Stimulated activated memory B cell treated with anti-CD40 and anti-IgM and Interleukin-4, amounts not matched to agents 10 μg/mL and 1 μg/mL and 100 μg/mL, for 72 hours (primary cell): ENCODE data around the gene ANKRA2.
"Not testable (repeated sequence)": the region's sequence is repeated elsewhere in the genome, so short reads cannot be mapped to it uniquely, and the experiment has no call there.

Experiments
- ATAC-seq: fragments of 150-1000 bp; cut with Tn5 transposase; 2 replicates; pipeline ENCODE4 v1.10.0; 2021
- H3K27ac Mint-ChIP-seq: one replicate; pipeline ENCODE4 v1.8.0; 2022; ENCODE audit warnings: mild to moderate bottlenecking, mixed read lengths
- H3K27me3 Mint-ChIP-seq: one replicate; pipeline ENCODE4 v1.8.0; 2022; ENCODE audit warnings: mixed read lengths
- H3K36me3 Mint-ChIP-seq: one replicate; pipeline ENCODE4 v1.8.0; 2022; ENCODE audit warnings: mixed read lengths
- H3K4me1 Mint-ChIP-seq: one replicate; pipeline ENCODE4 v1.8.0; 2022; ENCODE audit warnings: mixed read lengths
- H3K4me3 Mint-ChIP-seq: one replicate; pipeline ENCODE4 v1.8.0; 2022; ENCODE audit warnings: mild to moderate bottlenecking, moderate library complexity, mixed read lengths
- H3K9me3 Mint-ChIP-seq: one replicate; pipeline ENCODE4 v1.8.0; 2022; ENCODE audit warnings: mixed read lengths

ANKRA2 gene

GRCh38 chr5:73531356-73531755, 34.1 kb downstream of the ANKRA2 start:
- Mint-ChIP-seq H3K36me3 (no peaks in the 10 kb centered on the region), H3K27ac (no peak overlapping the region), H3K4me3 (no peak overlapping the region), H3K9me3 (no peaks in the 10 kb centered on the region), H3K4me1 (no peaks in the 10 kb centered on the region), H3K27me3 (peaks cover 11% of the 10 kb centered on the region)
- ATAC-seq = no peak

GRCh38 chr5:73529081-73529480, 36.4 kb downstream of the ANKRA2 start:
- Mint-ChIP-seq H3K4me1 (no peaks in the 10 kb centered on the region), H3K27me3 (peaks cover 11% of the 10 kb centered on the region), H3K4me3 (no peak overlapping the region), H3K27ac (no peak overlapping the region), H3K36me3 (no peaks in the 10 kb centered on the region), H3K9me3 (no peaks in the 10 kb centered on the region)
- no peak for ATAC-seq

- H3K9me3 Mint-ChIP-seq = no peaks in the 10 kb centered on the region
- no peaks in the 10 kb centered on the region for H3K4me1 Mint-ChIP-seq
- ATAC-seq = no peak
- no peak overlapping the region for H3K4me3 Mint-ChIP-seq
- H3K27ac Mint-ChIP-seq = no peak overlapping the region
- H3K27me3 Mint-ChIP-seq = peaks cover 11% of the 10 kb centered on the region
- no peaks in the 10 kb centered on the region for H3K36me3 Mint-ChIP-seq
Measured at GRCh38 chr5:73528248-73528647, 37.2 kb downstream of the ANKRA2 start.

GRCh38 chr5:73525606-73526203, 39.7 kb downstream of the ANKRA2 start:
- H3K27me3 Mint-ChIP-seq = no peaks in the 10 kb centered on the region

GRCh38 chr5:73523861-73524260, 41.6 kb downstream of the ANKRA2 start:
- Mint-ChIP-seq H3K36me3 (no peaks in the 10 kb centered on the region), H3K27me3 (no peaks in the 10 kb centered on the region), H3K4me3 (no peak overlapping the region), H3K4me1 (peaks cover 10% of the 10 kb centered on the region), H3K27ac (no peak overlapping the region), H3K9me3 (no peaks in the 10 kb centered on the region)
- ATAC-seq = no peak

More at GRCh38 chr5:73525606-73526203, 39.7 kb downstream of the ANKRA2 start:
- H3K4me3 Mint-ChIP-seq = no peak overlapping the region
- no peaks in the 10 kb centered on the region for H3K4me1 Mint-ChIP-seq
- H3K36me3 Mint-ChIP-seq = no peaks in the 10 kb centered on the region
- no peak overlapping the region for H3K27ac Mint-ChIP-seq
- no peak for ATAC-seq
- H3K9me3 Mint-ChIP-seq = no peaks in the 10 kb centered on the region

GRCh38 chr5:73522989-73523388, 42.5 kb downstream of the ANKRA2 start:
- H3K4me3 Mint-ChIP-seq = no peak overlapping the region
- no peak for ATAC-seq

DNA sequence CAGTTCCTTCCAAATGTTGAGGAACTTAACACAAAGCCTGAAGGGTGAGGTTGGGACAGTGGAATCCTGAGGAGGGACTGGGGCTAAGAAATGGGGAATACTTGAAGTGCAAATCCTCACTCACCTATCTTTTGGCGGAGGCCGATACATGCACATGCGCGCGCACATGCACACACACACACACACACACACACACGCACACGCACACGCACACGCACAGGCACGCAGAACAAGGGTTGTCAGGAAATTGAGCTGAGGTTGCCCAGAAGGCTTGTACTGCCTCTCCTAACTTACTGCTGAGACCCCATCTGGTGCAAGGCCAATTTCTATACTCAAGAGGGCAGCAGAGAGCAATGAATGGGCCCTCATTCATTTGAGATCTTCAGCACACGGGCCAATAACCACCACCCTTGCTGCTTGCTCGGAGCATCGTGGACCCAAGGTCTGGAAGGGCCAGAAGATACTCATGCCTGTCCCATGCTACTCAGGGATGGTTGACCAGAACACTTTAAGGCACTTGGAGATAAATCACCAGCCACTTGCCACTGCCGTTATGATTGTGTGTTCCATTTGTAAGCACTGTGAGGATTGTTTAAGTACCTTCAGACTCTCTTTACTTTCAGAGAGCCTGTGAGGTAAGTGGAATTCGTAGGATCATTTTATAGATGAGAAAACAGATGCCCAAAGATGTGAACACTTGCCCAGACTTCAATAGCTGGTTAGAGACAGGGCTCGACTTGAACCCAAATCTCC, 45.7 kb downstream of the ANKRA2 start:
- H3K27ac Mint-ChIP-seq = no peak overlapping the region
- H3K9me3 Mint-ChIP-seq = no peaks in the 10 kb centered on the region
- no peak overlapping the region for H3K4me3 Mint-ChIP-seq
- peak; percentile 93 for ATAC-seq
- H3K36me3 Mint-ChIP-seq = no peaks in the 10 kb centered on the region
- H3K27me3 Mint-ChIP-seq = no peaks in the 10 kb centered on the region
- peaks cover 10% of the 10 kb centered on the region for H3K4me1 Mint-ChIP-seq

More at GRCh38 chr5:73522989-73523388, 42.5 kb downstream of the ANKRA2 start:
- Mint-ChIP-seq H3K27ac (no peak overlapping the region), H3K27me3 (no peaks in the 10 kb centered on the region), H3K36me3 (no peaks in the 10 kb centered on the region), H3K4me1 (peaks cover 10% of the 10 kb centered on the region), H3K9me3 (no peaks in the 10 kb centered on the region)

GRCh38 chr5:73515232-73515631, 50.2 kb downstream of the ANKRA2 start:
- Mint-ChIP-seq H3K4me1 (peaks cover 10% of the 10 kb centered on the region), H3K9me3 (no peaks in the 10 kb centered on the region), H3K4me3 (no peak overlapping the region), H3K27ac (no peak overlapping the region), H3K27me3 (no peaks in the 10 kb centered on the region), H3K36me3 (no peaks in the 10 kb centered on the region)
- ATAC-seq = no peak

- no peaks in the 10 kb centered on the region for H3K9me3 Mint-ChIP-seq
- no peak overlapping the region for H3K4me3 Mint-ChIP-seq
- no peak for ATAC-seq
- no peak overlapping the region for H3K27ac Mint-ChIP-seq
- peaks cover 4% of the 10 kb centered on the region for H3K4me1 Mint-ChIP-seq
- no peaks in the 10 kb centered on the region for H3K36me3 Mint-ChIP-seq
- H3K27me3 Mint-ChIP-seq = no peaks in the 10 kb centered on the region
Measured at GRCh38 chr5:73514418-73514817, 51.0 kb downstream of the ANKRA2 start.

DNA sequence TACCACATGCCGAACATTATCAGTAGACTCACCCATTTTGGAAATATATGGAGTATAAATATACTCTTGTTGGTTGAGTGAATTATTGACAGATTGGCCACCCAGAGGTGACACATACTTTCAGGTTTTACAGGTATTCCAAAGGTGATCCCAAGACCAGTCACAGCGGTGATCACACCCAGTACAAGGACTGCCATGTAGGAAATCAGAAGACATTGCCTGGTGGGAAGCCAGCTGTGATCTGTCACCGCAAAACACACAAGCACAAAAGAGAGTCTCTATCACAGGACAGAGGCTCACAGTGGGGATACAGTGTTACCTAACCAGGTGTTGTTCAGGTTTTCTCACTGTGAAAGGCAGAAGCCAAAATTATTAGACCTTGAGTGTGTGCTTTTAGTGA, 51.4 kb downstream of the ANKRA2 start:
- Mint-ChIP-seq H3K9me3 (no peaks in the 10 kb centered on the region), H3K27me3 (no peaks in the 10 kb centered on the region), H3K4me3 (no peak overlapping the region), H3K27ac (no peak overlapping the region), H3K36me3 (peaks cover 3% of the 10 kb centered on the region), H3K4me1 (no peaks in the 10 kb centered on the region)
- ATAC-seq = no peak

- ATAC-seq = peak; percentile 70
- H3K9me3 Mint-ChIP-seq, H3K4me3 Mint-ChIP-seq, H3K27ac Mint-ChIP-seq, H3K27me3 Mint-ChIP-seq, H3K4me1 Mint-ChIP-seq: not testable (repeated sequence)
- H3K36me3 Mint-ChIP-seq = peaks cover 26% of the 10 kb centered on the region
Measured at GRCh38 chr5:73508521-73508920, 56.9 kb downstream of the ANKRA2 start.

GRCh38 chr5:73507062-73507461, 58.4 kb downstream of the ANKRA2 start:
- H3K27ac Mint-ChIP-seq = no peak overlapping the region
- no peaks in the 10 kb centered on the region for H3K27me3 Mint-ChIP-seq
- ATAC-seq = no peak
- H3K36me3 Mint-ChIP-seq = peaks cover 26% of the 10 kb centered on the region
- no peaks in the 10 kb centered on the region for H3K9me3 Mint-ChIP-seq
- no peak overlapping the region for H3K4me3 Mint-ChIP-seq
- H3K4me1 Mint-ChIP-seq = no peaks in the 10 kb centered on the region

DNA sequence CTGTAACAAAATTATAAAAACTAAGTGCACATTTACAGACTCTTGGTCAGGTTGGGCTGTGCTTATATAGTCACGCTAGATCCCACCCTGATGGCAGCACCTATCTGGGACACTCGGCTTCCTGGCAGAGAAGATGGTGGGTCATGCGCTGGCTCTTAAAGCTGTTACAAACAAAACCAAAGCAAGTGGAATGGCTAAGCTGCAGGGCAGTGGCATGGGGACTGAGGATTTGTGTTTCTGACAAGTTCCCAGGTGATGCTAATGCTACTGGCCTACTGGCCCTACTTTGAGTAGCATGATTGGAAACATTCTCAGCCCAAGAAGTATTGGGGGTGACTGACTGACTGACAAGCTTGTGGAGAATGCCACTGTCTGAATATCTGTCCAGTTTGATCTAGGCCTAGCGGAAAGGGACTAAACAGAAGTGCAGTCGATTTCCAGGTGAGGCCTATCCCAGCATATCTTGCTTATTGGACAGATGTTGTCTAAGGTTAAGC, 58.9 kb downstream of the ANKRA2 start:
- H3K4me1 Mint-ChIP-seq = peaks cover 2% of the 10 kb centered on the region

More for the DNA sequence above, 58.9 kb downstream of the ANKRA2 start:
- H3K9me3 Mint-ChIP-seq = no peaks in the 10 kb centered on the region
- ATAC-seq = no peak
- H3K27me3 Mint-ChIP-seq = no peaks in the 10 kb centered on the region
- H3K36me3 Mint-ChIP-seq = peaks cover 28% of the 10 kb centered on the region
- no peak overlapping the region for H3K4me3 Mint-ChIP-seq
- no peak overlapping the region for H3K27ac Mint-ChIP-seq
